ENCODE measurements around the gene PEAK1.

PEAK1 gene

GRCh38 chr15:77356305-77356704, 63.6 kb downstream of the PEAK1 start:
- DNase-seq (ENCODE audit: low read depth): no peak

- DNase-seq (ENCODE audit: low read depth): no peak
Measured at GRCh38 chr15:77355321-77355720, 64.6 kb downstream of the PEAK1 start.

GRCh38 chr15:77354063-77354462, 65.8 kb downstream of the PEAK1 start:
- DNase-seq (ENCODE audit: low read depth): no peak

GRCh38 chr15:77352887-77353286, 67.0 kb downstream of the PEAK1 start:
- DNase-seq (ENCODE audit: low read depth): no peak

GRCh38 chr15:77350792-77351191, 69.1 kb downstream of the PEAK1 start:
- no peak for DNase-seq (ENCODE audit: low read depth)

- no peak for DNase-seq (ENCODE audit: low read depth)
Measured at GRCh38 chr15:77349666-77350065, 70.2 kb downstream of the PEAK1 start.

- DNase-seq (ENCODE audit: low read depth): no peak
Measured at GRCh38 chr15:77348511-77348910, 71.4 kb downstream of the PEAK1 start.

GRCh38 chr15:77347197-77347596, 72.7 kb downstream of the PEAK1 start:
- no peak for DNase-seq (ENCODE audit: low read depth)

GRCh38 chr15:77346245-77347036, 73.5 kb downstream of the PEAK1 start:
- DNase-seq (ENCODE audit: low read depth): no peak

- no peak for DNase-seq (ENCODE audit: low read depth)
Measured at GRCh38 chr15:77342807-77343206, 77.1 kb downstream of the PEAK1 start.

GRCh38 chr15:77340245-77340644, 79.7 kb downstream of the PEAK1 start:
- DNase-seq (ENCODE audit: low read depth): no peak

GRCh38 chr15:77336006-77336405, 83.9 kb downstream of the PEAK1 start:
- no peak for DNase-seq (ENCODE audit: low read depth)

GRCh38 chr15:77335298-77335697, 84.6 kb downstream of the PEAK1 start:
- peak; percentile 39 for DNase-seq (ENCODE audit: low read depth)

- DNase-seq (ENCODE audit: low read depth): no peak
Measured at GRCh38 chr15:77333166-77333565, 86.7 kb downstream of the PEAK1 start.

- peak; percentile 28 for DNase-seq (ENCODE audit: low read depth)
Measured at GRCh38 chr15:77329202-77329601, 90.7 kb downstream of the PEAK1 start.

- no peak for DNase-seq (ENCODE audit: low read depth)
Measured at GRCh38 chr15:77327844-77328529, 91.9 kb downstream of the PEAK1 start.

- DNase-seq (ENCODE audit: low read depth): peak; percentile 23
Measured at GRCh38 chr15:77327168-77327567, 92.7 kb downstream of the PEAK1 start.

GRCh38 chr15:77326366-77326765, 93.5 kb downstream of the PEAK1 start:
- DNase-seq (ENCODE audit: low read depth): no peak

GRCh38 chr15:77312523-77312922, 107.4 kb downstream of the PEAK1 start:
- DNase-seq (ENCODE audit: low read depth): peak; percentile 82

GRCh38 chr15:77311618-77312398, 108.1 kb downstream of the PEAK1 start:
- DNase-seq (ENCODE audit: low read depth): peak; percentile 71

GRCh38 chr15:77311020-77311419, 108.9 kb downstream of the PEAK1 start:
- no peak for DNase-seq (ENCODE audit: low read depth)

GRCh38 chr15:77309392-77309791, 110.5 kb downstream of the PEAK1 start:
- DNase-seq (ENCODE audit: low read depth): no peak

- DNase-seq (ENCODE audit: low read depth): no peak
Measured at GRCh38 chr15:77305953-77306352, 114.0 kb downstream of the PEAK1 start.
